HepG2 (cell line): ENCODE results near the gene ZDHHC14. TPM values are rescaled to one million over a fixed set of nuclear protein-coding genes. Genes with fewer than 3 reads are reported as not detected.

Experiments used
- ARID5B ChIP-seq: IDR thresholded peaks from 2 replicates; pipeline ENCODE4 v1.4.0; 2020; ENCODE audit warnings: mild to moderate bottlenecking, missing genetic modification reagents
- FOXA3 ChIP-seq: IDR thresholded peaks from 2 replicates; pipeline ENCODE4 v1.6.1; 2016; ENCODE audit warnings: missing genetic modification reagents, missing compliant biosample characterization
- HNRNPH1 ChIP-seq: fragments of 200-400 bp; formaldehyde crosslinking; optimal IDR thresholded peaks from 2 replicates; pipeline ENCODE3; 2017; ENCODE audit warnings: mild to moderate bottlenecking, low read depth, low read length
- LCORL ChIP-seq, 2 experiments: fragments of 450-650 bp in 1 of 2; sonication (generic) in 1 of 2; formaldehyde crosslinking in 1 of 2; IDR thresholded peaks; 2 replicates each; pipeline versions ENCODE4 v1.5.0 to v1.6.1; 2017 to 2020; ENCODE audit warnings: antibody characterized with exemption in 1 of 2, missing genetic modification reagents in 1 of 2
- PAX8 ChIP-seq: sonication (generic); formaldehyde crosslinking; IDR thresholded peaks from 2 replicates; pipeline ENCODE4 v1.8.0; 2022; ENCODE audit warnings: mild to moderate bottlenecking, missing genetic modification reagents, borderline replicate concordance
- PHF5A ChIP-seq: IDR thresholded peaks from one replicate; pipeline ENCODE4 v1.6.1; 2018; ENCODE audit warnings: low read depth, missing genetic modification reagents; ENCODE audit not compliant: unreplicated experiment
- POLR2AphosphoS5 ChIP-seq: IDR thresholded peaks from 2 replicates; pipeline ENCODE4 v1.6.1; 2012; ENCODE audit warnings: low read depth, low read length
- REST ChIP-seq, 2 experiments: IDR thresholded peaks; 2 replicates each; pipeline ENCODE4 v1.6.1; 2011 to 2012; ENCODE audit warnings: low read length in 2 of 2, borderline replicate concordance in 1 of 2, low read depth in 1 of 2, mild to moderate bottlenecking in 1 of 2, moderate library complexity in 1 of 2
- TAF1 ChIP-seq: sonication (generic); formaldehyde crosslinking; IDR thresholded peaks from 2 replicates; pipeline ENCODE4 v1.4.0; 2020; ENCODE audit warnings: missing genetic modification reagents
- TFDP1 ChIP-seq: IDR thresholded peaks from 2 replicates; pipeline ENCODE4 v1.6.1; 2016; ENCODE audit warnings: missing compliant biosample characterization, missing genetic modification reagents, borderline replicate concordance
- WIZ ChIP-seq: sonication (generic); formaldehyde crosslinking; IDR thresholded peaks from 2 replicates; pipeline ENCODE4 v1.5.1; 2020; ENCODE audit warnings: mild to moderate bottlenecking, missing genetic modification reagents
- ZBTB20 ChIP-seq: sonication (generic); formaldehyde crosslinking; IDR thresholded peaks from 2 replicates; pipeline ENCODE4 v1.8.1; 2023; ENCODE audit warnings: missing genetic modification reagents, low read depth, mild to moderate bottlenecking, borderline replicate concordance
- ZBTB38 ChIP-seq: sonication (generic); formaldehyde crosslinking; IDR thresholded peaks from 2 replicates; pipeline ENCODE4 v1.5.1; 2020; ENCODE audit warnings: mild to moderate bottlenecking, missing genetic modification reagents
- ZFYVE20 ChIP-seq: sonication (generic); formaldehyde crosslinking; IDR thresholded peaks from 2 replicates; pipeline ENCODE4 v1.8.0; 2023; ENCODE audit warnings: low read depth, mild to moderate bottlenecking, moderate library complexity, missing genetic modification reagents, borderline replicate concordance
- ZMAT5 ChIP-seq: sonication (generic); formaldehyde crosslinking; IDR thresholded peaks from 2 replicates; pipeline ENCODE4 v1.5.0; 2020; ENCODE audit warnings: mild to moderate bottlenecking, low read depth, missing genetic modification reagents, borderline replicate concordance
- ZNF160 ChIP-seq: sonication (generic); formaldehyde crosslinking; IDR thresholded peaks from 2 replicates; pipeline ENCODE4 v1.8.0; 2022; ENCODE audit warnings: mild to moderate bottlenecking, inconsistent platforms, missing genetic modification reagents
- ZNF263 ChIP-seq: sonication (generic); formaldehyde crosslinking; IDR thresholded peaks from 2 replicates; pipeline ENCODE4 v1.4.0; 2020; ENCODE audit warnings: missing genetic modification reagents
- polyA plus RNA-seq, 8 experiments: library from polyadenylated mRNA; depleted of rRNA in 3 of 8; stranded (reverse) in 7 of 8; unstranded in 1 of 8; fragments of >200 nt; fragmentation: Illumina TruSeq in 4 of 8; extraction: Trizol in 4 of 8; gene quantifications; 2 replicates each; pipeline versions ENCODE4 v1.2.1 to v1.2.3, GENCODE V29; 2011 to 2016; ENCODE audit warnings: low read depth in 4 of 8, missing spikeins in 1 of 8, mixed read lengths in 1 of 8; ENCODE audit not compliant: insufficient read depth in 1 of 8
- total RNA-seq, 5 experiments: library from RNA; depleted of rRNA; stranded (reverse); fragments of >200 nt; fragmentation: Illumina TruSeq; extraction: Trizol; gene quantifications; 2 replicates each; pipeline ENCODE4 v1.2.3, GENCODE V29; 2016; ENCODE audit warnings: low read depth in 1 of 5

Gene ZDHHC14
- total and polyA plus RNA-seq, 2 of the 13 experiments (the other 11 are each of a cell fraction or from before 2014, with no cell fraction given) = 3.7 to 9.5 TPM

DNA sequence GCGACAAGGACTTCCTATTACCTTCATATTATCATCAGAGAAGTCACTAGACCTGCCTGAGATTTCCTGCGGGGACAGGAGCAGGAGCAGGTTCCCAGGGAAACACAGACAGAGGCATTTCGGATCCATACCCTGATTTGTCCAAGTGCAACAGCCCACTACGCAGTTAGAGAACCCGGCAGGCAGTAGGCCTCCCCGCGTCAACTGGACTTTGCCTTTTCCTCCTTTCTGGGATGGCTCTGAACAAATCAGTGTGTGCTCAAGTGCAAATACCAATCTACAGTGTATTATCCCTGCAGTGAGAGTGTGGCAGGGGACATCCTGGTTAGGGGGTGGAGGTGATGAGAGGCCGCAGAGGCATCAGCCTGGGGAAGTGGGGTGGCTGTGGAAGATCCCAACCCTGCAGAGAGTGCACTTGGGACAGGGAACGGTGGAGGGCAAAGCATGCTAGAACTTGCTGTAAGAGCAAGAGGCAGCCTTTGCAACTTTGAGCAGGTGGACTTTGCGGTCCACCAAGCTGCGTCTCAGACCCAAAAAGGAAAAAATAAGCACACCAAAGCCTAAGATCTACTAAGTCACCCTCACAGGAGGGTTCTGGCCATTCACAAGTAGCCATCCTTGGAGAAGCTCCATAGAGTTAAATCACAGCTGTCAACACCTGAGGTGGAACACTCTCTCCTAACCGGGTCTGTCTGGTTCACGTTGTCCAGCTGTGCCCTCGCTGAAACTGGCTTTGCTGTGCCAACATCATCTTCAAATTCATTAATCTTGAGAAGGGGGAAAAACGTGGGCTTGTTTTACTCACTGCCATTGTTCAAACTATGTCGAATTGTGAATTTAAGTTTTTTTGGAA is 159.1 kb downstream of the ZDHHC14 start (continued):
- TF ChIP-seq ZNF263 = peak; percentile 60
- no peak for TF ChIP-seq ZMAT5
- TF ChIP-seq FOXA3 = peak; percentile 90
- no peak for TF ChIP-seq PAX8 (CRISPR knock-in tag)
- TF ChIP-seq REST (IDR thresholded peaks at IDR 0.05; ENCODE audit: borderline replicate concordance in 1 of 2, low read depth in 1 of 2, low read length in 2 of 2) = 0 out of 4 replicates have a peak, but pooled peaks of 1 of the 2 experiments have one; percentile 43
- no peak for TF ChIP-seq ZFYVE20 (CRISPR knock-in tag)
- peak; percentile 73; the same call in 1 of the 2 replicates for TF ChIP-seq TAF1 (CRISPR knock-in tag)
- TF ChIP-seq LCORL (IDR thresholded peaks at IDR 0.05) = 0 out of 2 replicates have a peak, but pooled peaks have one; percentile 54
- peak; percentile 98 for TF ChIP-seq LCORL (CRISPR knock-in tag; IDR thresholded peaks at IDR 0.05)
- peak; percentile 90 for TF ChIP-seq POLR2AphosphoS5
- no peak for TF ChIP-seq HNRNPH1
- TF ChIP-seq TFDP1 (CRISPR knock-in tag) = peak; percentile 51; the same call in 1 of the 2 replicates
- peak; percentile 95 for TF ChIP-seq ZBTB38 (CRISPR knock-in tag)
- peak; percentile 59; the same call in 1 of the 2 replicates for TF ChIP-seq ZNF160 (CRISPR knock-in tag)
- no peak for TF ChIP-seq WIZ (CRISPR knock-in tag)
- TF ChIP-seq ARID5B (CRISPR knock-in tag) = peak; percentile 94
- TF ChIP-seq ZBTB20 (CRISPR knock-in tag) = peak; percentile 97
- no peak for TF ChIP-seq PHF5A (CRISPR knock-in tag)
